ENCODE results near the gene KASH5. TPM values are rescaled to one million over a fixed set of nuclear protein-coding genes. Genes with fewer than 3 reads are reported as not detected.

KASH5 gene
- total RNA-seq, 1 experiment from 2014 or later: 0.42 TPM

GRCh38 chr19:49445997-49446396, 57.9 kb downstream of the KASH5 start:
- POLR2A ChIA-PET: no interaction called here
- DNase-seq (ENCODE audit: low spot score) (no peak), ATAC-seq (no peak)
- Mint-ChIP-seq H3K27ac (peak overlapping the region; percentile 90), H3K36me3 (peaks cover 30% of the 10 kb centered on the region), H3K4me3 (no peak overlapping the region), H3K9me3 (no peaks in the 10 kb centered on the region), H3K27me3 (ENCODE audit: low read depth) (peaks cover 14% of the 10 kb centered on the region), H3K4me1 (peaks cover 40% of the 10 kb centered on the region)
- TF ChIP-seq ZNF263 (CRISPR knock-in tag; IDR thresholded peaks at IDR 0.05; ENCODE audit: low read depth) (peak; percentile 82; the same call in 1 of the 2 replicates), ZNF512 (CRISPR knock-in tag; IDR thresholded peaks at IDR 0.05; ENCODE audit: borderline replicate concordance) (no peak)
- CTCF ChIA-PET: interaction anchor here (0.6 to 2.7 kb wide), 6 partner anchors 9 to 699 kb away, joined by 5 to 20 read pairs (median 6); partner anchors contain the start of genes DKKL1 and IZUMO1

- POLR2A ChIA-PET: interaction anchor here (0.9 kb wide), 1 partner anchor 130 kb away, joined by 3 read pairs; no protein-coding TSS in a partner anchor
- H3K27me3 Mint-ChIP-seq (ENCODE audit: low read depth): no peaks in the 10 kb centered on the region
- peak; percentile 91 for DNase-seq (ENCODE audit: low spot score)
- H3K36me3 Mint-ChIP-seq: peaks cover 32% of the 10 kb centered on the region
- peaks cover 37% of the 10 kb centered on the region for H3K4me1 Mint-ChIP-seq
- no peaks in the 10 kb centered on the region for H3K9me3 Mint-ChIP-seq
- TF ChIP-seq ZNF263 (CRISPR knock-in tag; IDR thresholded peaks at IDR 0.05; ENCODE audit: low read depth): no peak
- TF ChIP-seq ZNF423 (CRISPR knock-in tag; IDR thresholded peaks at IDR 0.05): no peak
- peak; percentile 84 for TF ChIP-seq PRDM15 (CRISPR knock-in tag; IDR thresholded peaks at IDR 0.05)
- no peak for TF ChIP-seq ZNF396 (CRISPR knock-in tag; IDR thresholded peaks at IDR 0.05; ENCODE audit: borderline replicate concordance)
- CTCF ChIA-PET: interaction anchor here (0.6 to 1.8 kb wide), 6 partner anchors 28 to 120 kb away, joined by 3 to 7 read pairs (median 4); partner anchors contain the start of gene TEAD2
- no peak overlapping the region for H3K4me3 Mint-ChIP-seq
- peak; percentile 35 for ATAC-seq
- peak overlapping the region; percentile 84 for H3K27ac Mint-ChIP-seq
Measured at GRCh38 chr19:49447485-49448431, 59.7 kb downstream of the KASH5 start.

GRCh38 chr19:49448432-49448786, 60.4 kb downstream of the KASH5 start:
- TF ChIP-seq ZNF396 (CRISPR knock-in tag; IDR thresholded peaks at IDR 0.05; ENCODE audit: borderline replicate concordance) (no peak), ZNF263 (CRISPR knock-in tag; IDR thresholded peaks at IDR 0.05; ENCODE audit: low read depth) (no peak), ZMAT4 (CRISPR knock-in tag; IDR thresholded peaks at IDR 0.05) (no peak), ETV6 (CRISPR knock-in tag; IDR thresholded peaks at IDR 0.05) (no peak), ZNF219 (CRISPR knock-in tag; IDR thresholded peaks at IDR 0.05; ENCODE audit: borderline replicate concordance) (no peak), ZNF425 (CRISPR knock-in tag; conservative IDR thresholded peaks at IDR 0.05) (no peak), ATF1 (CRISPR knock-in tag; IDR thresholded peaks at IDR 0.05) (no peak), NR1H2 (CRISPR knock-in tag; IDR thresholded peaks at IDR 0.05) (no peak), SMAD4 (CRISPR knock-in tag; IDR thresholded peaks at IDR 0.05) (no peak), CREM (CRISPR knock-in tag; IDR thresholded peaks at IDR 0.05) (no peak), GRHL2 (CRISPR knock-in tag; IDR thresholded peaks at IDR 0.05; ENCODE audit: insufficient replicate concordance, severe bottlenecking) (no peak), PREB (CRISPR knock-in tag; IDR thresholded peaks at IDR 0.05; ENCODE audit: borderline replicate concordance) (no peak), OVOL2 (CRISPR knock-in tag; IDR thresholded peaks at IDR 0.05; ENCODE audit: borderline replicate concordance) (no peak)
- peak overlapping the region; percentile 61; the same call in 1 of the 2 replicates for H3K27ac Mint-ChIP-seq
- H3K27me3 Mint-ChIP-seq (ENCODE audit: low read depth): no peaks in the 10 kb centered on the region
- H3K4me3 Mint-ChIP-seq: no peak overlapping the region
- POLR2A ChIA-PET: interaction anchor here (0.9 kb wide), 1 partner anchor 129 kb away, joined by 3 read pairs; no protein-coding TSS in a partner anchor
- ATAC-seq (no peak), DNase-seq (ENCODE audit: low spot score) (no peak)
- H3K4me1 Mint-ChIP-seq: peaks cover 37% of the 10 kb centered on the region
- H3K36me3 Mint-ChIP-seq: peaks cover 32% of the 10 kb centered on the region
- CTCF ChIA-PET: interaction anchor here (1.0 to 1.8 kb wide), 3 partner anchors 28 to 57 kb away, joined by 5 to 7 read pairs (median 6); no protein-coding TSS in a partner anchor
- H3K9me3 Mint-ChIP-seq: no peaks in the 10 kb centered on the region
